ENCODE data around the gene DNAAF3.

GRCh38 chr19:55197528-55197927, 31.1 kb upstream of the DNAAF3 start:
- TF ChIP-seq, protein P1, sequence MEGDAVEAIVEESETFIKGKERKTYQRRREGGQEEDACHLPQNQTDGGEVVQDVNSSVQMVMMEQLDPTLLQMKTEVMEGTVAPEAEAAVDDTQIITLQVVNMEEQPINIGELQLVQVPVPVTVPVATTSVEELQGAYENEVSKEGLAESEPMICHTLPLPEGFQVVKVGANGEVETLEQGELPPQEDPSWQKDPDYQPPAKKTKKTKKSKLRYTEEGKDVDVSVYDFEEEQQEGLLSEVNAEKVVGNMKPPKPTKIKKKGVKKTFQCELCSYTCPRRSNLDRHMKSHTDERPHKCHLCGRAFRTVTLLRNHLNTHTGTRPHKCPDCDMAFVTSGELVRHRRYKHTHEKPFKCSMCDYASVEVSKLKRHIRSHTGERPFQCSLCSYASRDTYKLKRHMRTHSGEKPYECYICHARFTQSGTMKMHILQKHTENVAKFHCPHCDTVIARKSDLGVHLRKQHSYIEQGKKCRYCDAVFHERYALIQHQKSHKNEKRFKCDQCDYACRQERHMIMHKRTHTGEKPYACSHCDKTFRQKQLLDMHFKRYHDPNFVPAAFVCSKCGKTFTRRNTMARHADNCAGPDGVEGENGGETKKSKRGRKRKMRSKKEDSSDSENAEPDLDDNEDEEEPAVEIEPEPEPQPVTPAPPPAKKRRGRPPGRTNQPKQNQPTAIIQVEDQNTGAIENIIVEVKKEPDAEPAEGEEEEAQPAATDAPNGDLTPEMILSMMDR (IDR thresholded peaks at IDR 0.05): no peak
- TF ChIP-seq POLR2A (IDR thresholded peaks at IDR 0.05): no peak

Data from lower leg skin (tissue), 3 donors.